HepG2 (cell line): ENCODE data around the gene MRPL50. TPM values are rescaled to one million over a fixed set of nuclear protein-coding genes. Genes with fewer than 3 reads are reported as not detected.
A peak's percentile ranks its signal among the peaks of the same experiment; 100 is the strongest.

Experiments used
- BCL6 ChIP-seq: IDR thresholded peaks from 2 replicates; pipeline ENCODE4 v1.6.1; 2016; ENCODE audit warnings: missing genetic modification reagents, missing compliant biosample characterization
- KDM6A ChIP-seq: IDR thresholded peaks from 2 replicates; pipeline ENCODE4 v1.6.1; 2016; ENCODE audit warnings: low read depth
- KIAA2018 ChIP-seq: sonication (generic); formaldehyde crosslinking; IDR thresholded peaks from 2 replicates; pipeline ENCODE4 v1.5.0; 2020; ENCODE audit warnings: mild to moderate bottlenecking, missing genetic modification reagents, borderline replicate concordance
- SRY ChIP-seq: sonication (generic); formaldehyde crosslinking; IDR thresholded peaks from 2 replicates; pipeline ENCODE4 v1.8.0; 2022; ENCODE audit warnings: mild to moderate bottlenecking, missing genetic modification reagents
- ZBTB49 ChIP-seq: sonication (generic); formaldehyde crosslinking; IDR thresholded peaks from 2 replicates; pipeline ENCODE4 v1.4.0; 2020; ENCODE audit warnings: missing genetic modification reagents, borderline replicate concordance
- ZFP62 ChIP-seq: sonication (generic); formaldehyde crosslinking; IDR thresholded peaks from 2 replicates; pipeline ENCODE4 v1.4.0; 2020; ENCODE audit warnings: missing genetic modification reagents
- ZHX2 ChIP-seq, 2 experiments: sonication (generic) in 1 of 2; formaldehyde crosslinking in 1 of 2; IDR thresholded peaks; 2 replicates each; pipeline versions ENCODE4 v1.6.1 to v1.9.0; 2014 to 2022; ENCODE audit warnings: antibody characterized with exemption in 1 of 2, borderline replicate concordance in 1 of 2, inconsistent platforms in 1 of 2, low read depth in 1 of 2, missing genetic modification reagents in 1 of 2
- ZNF574 ChIP-seq: sonication (generic); formaldehyde crosslinking; IDR thresholded peaks from 2 replicates; pipeline ENCODE4 v1.4.0; 2020; ENCODE audit warnings: missing genetic modification reagents
- polyA plus RNA-seq, 8 experiments: library from polyadenylated mRNA; depleted of rRNA in 3 of 8; stranded (reverse) in 7 of 8; unstranded in 1 of 8; fragments of >200 nt; fragmentation: Illumina TruSeq in 4 of 8; extraction: Trizol in 4 of 8; gene quantifications; 2 replicates each; pipeline versions ENCODE4 v1.2.1 to v1.2.3, GENCODE V29; 2011 to 2016; ENCODE audit warnings: low read depth in 4 of 8, missing spikeins in 1 of 8, mixed read lengths in 1 of 8; ENCODE audit not compliant: insufficient read depth in 1 of 8
- total RNA-seq, 5 experiments: library from RNA; depleted of rRNA; stranded (reverse); fragments of >200 nt; fragmentation: Illumina TruSeq; extraction: Trizol; gene quantifications; 2 replicates each; pipeline ENCODE4 v1.2.3, GENCODE V29; 2016; ENCODE audit warnings: low read depth in 1 of 5

MRPL50 gene
- total and polyA plus RNA-seq, 2 of the 13 experiments (the other 11 are each of a cell fraction or from before 2014, with no cell fraction given) = 37.1 to 70.0 TPM

- TF ChIP-seq ZBTB49 (no peak), ZNF574 (peak; percentile 45), BCL6 (CRISPR knock-in tag) (peak; percentile 65), SRY (no peak), ZFP62 (CRISPR knock-in tag) (no peak), KDM6A (CRISPR knock-in tag) (peak; percentile 94), KIAA2018 (CRISPR knock-in tag) (no peak), ZHX2 (IDR thresholded peaks at IDR 0.05; ENCODE audit: low read depth) (no peak), ZHX2 (CRISPR knock-in tag; IDR thresholded peaks at IDR 0.05; ENCODE audit: borderline replicate concordance) (no peak)
Observed at GRCh38 chr9:101354143-101354764, 44.2 kb downstream of the MRPL50 start (continued).
